GM12878 (cell line): ENCODE data around the gene C9orf50. TPM values are rescaled to one million over a fixed set of nuclear protein-coding genes. Genes with fewer than 3 reads are reported as not detected.

Experiments used
- ATAC-seq: fragments of 200-7000 bp; cut with Tn5 transposase; 3 replicates; pipeline ENCODE4 v1.9.1; 2020; ENCODE audit warnings: mild to moderate bottlenecking, moderate library complexity
- BruUV-seq: library from RNA; stranded (reverse); fragments of 400-500 nt; replicated peaks from 2 replicates; lab custom pipeline; 2021; lab: Mats Ljungman, UMichigan
- CTCF ChIA-PET: fragments of 300-600 bp; sonication (Branson Sonifier 250); formaldehyde crosslinking; extraction: SDS; loops from one replicate; lab custom pipeline; 2021; ENCODE audit warnings: inconsistent platforms; lab: Yijun Ruan, JAX
- POLR2A ChIA-PET: fragments of 350-600 bp; formaldehyde crosslinking; extraction: SDS; loops from one replicate; lab custom pipeline; 2021; ENCODE audit warnings: inconsistent platforms; lab: Charles Lee
- RAD21 ChIA-PET: fragments of 300-600 bp; sonication (Branson Sonifier 250); formaldehyde crosslinking; loops from one replicate; lab custom pipeline; 2023; ENCODE audit warnings: antibody characterized with exemption; ENCODE audit not compliant: unreplicated experiment; lab: Charles Lee
- SMC1A ChIA-PET: fragments of 300-600 bp; sonication (Branson Sonifier 250); formaldehyde crosslinking; loops from one replicate; lab custom pipeline; 2023; ENCODE audit not compliant: unreplicated experiment, uncharacterized antibody; lab: Charles Lee
- DNase-seq: peaks from one replicate; pipeline ENCODE4 v3.0.0-alpha.2; 2011; ENCODE audit warnings: low read depth, low spot score
- FAIRE-seq: peaks from 3 replicates; lab custom pipeline; 2011; peaks lifted over from hg19 to GRCh38; lab: Jason Lieb, UNC
- H2AFZ ChIP-seq: 2 replicates; pipeline ENCODE4 v1.6.0; 2011; ENCODE audit warnings: low read depth, low read length, control low read depth; ENCODE audit not compliant: control insufficient read depth
- H3K27ac ChIP-seq: 2 replicates; pipeline ENCODE4 v1.5.1; 2011; ENCODE audit warnings: control low read depth; ENCODE audit not compliant: control insufficient read depth, insufficient read depth
- H3K27me3 ChIP-seq, 2 experiments: replicated peaks in 1 of 2; 2 replicates each; pipeline versions ENCODE4 v1.6.0 to v1.6.1; 2011; ENCODE audit warnings: low read length in 1 of 2; ENCODE audit not compliant: control insufficient read depth in 2 of 2, insufficient read depth in 2 of 2
- H3K36me3 ChIP-seq, 2 experiments: 2 replicates each; pipeline ENCODE4 v1.5.1; 2011; ENCODE audit warnings: low read length in 1 of 2; ENCODE audit not compliant: control insufficient read depth in 2 of 2, insufficient read depth in 2 of 2
- H3K4me1 ChIP-seq: 2 replicates; pipeline ENCODE4 v1.6.1; 2011; ENCODE audit warnings: mild to moderate bottlenecking, low read length, moderate library complexity, mixed read lengths; ENCODE audit not compliant: control insufficient read depth, insufficient read depth
- H3K4me2 ChIP-seq: 2 replicates; pipeline ENCODE4 v1.6.0; 2011; ENCODE audit warnings: control low read depth; ENCODE audit not compliant: control insufficient read depth, insufficient read depth
- H3K4me3 ChIP-seq: fragments of 200-600 bp; sonication (generic); 2 replicates; pipeline ENCODE4 v1.5.1; 2016
- H3K79me2 ChIP-seq: 2 replicates; pipeline ENCODE4 v1.6.0; 2011; ENCODE audit warnings: low read length; ENCODE audit not compliant: control insufficient read depth, insufficient read depth
- H3K9ac ChIP-seq: 2 replicates; pipeline ENCODE4 v1.8.0; 2011; ENCODE audit warnings: low read length, control low read depth, mixed read lengths; ENCODE audit not compliant: control insufficient read depth, insufficient read depth
- H3K9me3 ChIP-seq: replicated peaks from 3 replicates; pipeline ENCODE4 v1.5.1; 2011; ENCODE audit warnings: mild to moderate bottlenecking, low read length; ENCODE audit not compliant: control insufficient read depth, insufficient read depth
- H4K20me1 ChIP-seq: 2 replicates; pipeline ENCODE4 v1.6.0; 2011; ENCODE audit not compliant: control insufficient read depth, insufficient read depth
- BMI1 ChIP-seq: fragments of 450-650 bp; IDR thresholded peaks from 2 replicates; pipeline ENCODE4 v1.6.1; 2016; ENCODE audit warnings: mild to moderate bottlenecking, moderate library complexity, borderline replicate concordance
- CHD2 ChIP-seq: IDR thresholded peaks from 2 replicates; pipeline ENCODE4 v1.6.1; 2011; ENCODE audit warnings: low read depth, low read length, improper control_type of control experiment, borderline replicate concordance
- E4F1 ChIP-seq: fragments of 450-650 bp; IDR thresholded peaks from 2 replicates; pipeline ENCODE4 v1.6.1; 2018; ENCODE audit warnings: borderline replicate concordance, mild to moderate bottlenecking; ENCODE audit not compliant: partially characterized antibody
- KAT2A ChIP-seq: conservative IDR thresholded peaks from 2 replicates; pipeline ENCODE4 v1.6.1; 2011; ENCODE audit warnings: low read depth, low read length; ENCODE audit not compliant: control insufficient read depth
- RUNX3 ChIP-seq: IDR thresholded peaks from 2 replicates; pipeline ENCODE4 v1.6.1; 2012; ENCODE audit warnings: low read length, inconsistent platforms
- SKIL ChIP-seq: fragments of 450-650 bp; IDR thresholded peaks from 2 replicates; pipeline ENCODE4 v1.6.1; 2017; ENCODE audit warnings: mild to moderate bottlenecking, low read depth, inconsistent platforms; ENCODE audit not compliant: poor library complexity, severe bottlenecking
- SUPT20H ChIP-seq: IDR thresholded peaks from 2 replicates; pipeline ENCODE4 v1.6.1; 2011; ENCODE audit warnings: low read depth, mild to moderate bottlenecking, low read length, moderate library complexity, borderline replicate concordance; ENCODE audit not compliant: control insufficient read depth
- TCF12 ChIP-seq: IDR thresholded peaks from 2 replicates; pipeline ENCODE4 v1.6.1; 2011; ENCODE audit warnings: low read depth, mild to moderate bottlenecking, low read length
- TCF3 ChIP-seq: IDR thresholded peaks from 2 replicates; pipeline ENCODE4 v1.6.1; 2012; ENCODE audit warnings: low read depth, mild to moderate bottlenecking, low read length, borderline replicate concordance; ENCODE audit not compliant: insufficient read depth
- WGBS: methylation state at CpG from one replicate; pipeline ENCODE4 v1.1.6; 2016; ENCODE audit warnings: low lambda C conversion rate; ENCODE audit not compliant: insufficient replicate concordance, insufficient coverage; ENCODE audit errors: missing lambda C conversion rate; 5-methylcytosine and 5-hydroxymethylcytosine counted together
- in situ Hi-C: fragments of 300-500 bp; cut with MboI; formaldehyde crosslinking; loops from 9 replicates; pipeline ENCODE4 v1.14.3; 2018; ENCODE audit warnings: mixed read lengths
- intact Hi-C: fragments of 100-400 bp; cut with micrococcal nuclease; formaldehyde crosslinking; loops from one replicate; pipeline ENCODE4 v1.14.2; 2022; ENCODE audit not compliant: unreplicated experiment
- polyA plus RNA-seq, 11 experiments: library from polyadenylated mRNA; depleted of rRNA in 4 of 11; unstranded in 6 of 11; stranded (reverse) in 5 of 11; fragments of >200 nt; fragmentation: Nextera tagmentation in 4 of 11; fragmentation: Illumina TruSeq in 1 of 11; extraction: Ambion mirVana in 4 of 11; extraction: Trizol in 1 of 11; gene quantifications; 1 replicate in 1 of 11; 2 replicates in 10 of 11; pipeline versions ENCODE4 v1.2.1 to v1.2.3, GENCODE V29; 2011 to 2016; ENCODE audit warnings: inconsistent platforms in 2 of 11, missing spikeins in 2 of 11, low read depth in 1 of 11
- total RNA-seq, 4 experiments: library from RNA; depleted of rRNA in 3 of 4; stranded (reverse); fragments of >200 nt in 3 of 4; fragmentation: Illumina TruSeq in 1 of 4; extraction: Trizol in 1 of 4; gene quantifications; 2 replicates each; pipeline versions ENCODE4 v1.2.1 to v1.2.3, GENCODE V29; 2013 to 2021

Gene C9orf50
- total and polyA plus RNA-seq, 10 of the 15 experiments (the other 5 are each of a cell fraction or from before 2014, with no cell fraction given), result not detected

GRCh38 chr9:129648764-129649115 lies 27.8 kb upstream of the C9orf50 start (continued):
- TF ChIP-seq SKIL (no peak), BMI1 (no peak), CHD2 (no peak), RUNX3 (no peak), E4F1 (no peak), KAT2A (no peak)

GRCh38 chr9:129648092-129648763 lies 27.3 kb upstream of the C9orf50 start:
- DNase-seq (no peak), FAIRE-seq (no peak), ATAC-seq (no peak)
- Histone ChIP-seq H2AFZ (no peak overlapping the region), H3K9me3 (no peaks in the 10 kb centered on the region), H3K27me3 (no peaks in the 10 kb centered on the region; a peak in 1 of 4 replicates), H3K79me2 (no peaks in the 10 kb centered on the region), H3K9ac (no peak overlapping the region), H3K36me3 (no peaks in the 10 kb centered on the region), H3K4me2 (no peak overlapping the region), H3K4me1 (no peaks in the 10 kb centered on the region), H3K4me3 (no peak overlapping the region), H4K20me1 (no peaks in the 10 kb centered on the region), H3K27ac (no peak overlapping the region)
- ChIA-PET POLR2A (no interaction called here), SMC1A (no interaction called here), RAD21 (no interaction called here), CTCF (no interaction called here)
- 65% methylated on average over 15 of the region's 16 CpGs for WGBS
- in situ Hi-C loops (loop anchor here (5.0 kb wide), 1 partner anchor 134 kb away; no protein-coding TSS in a partner anchor), intact Hi-C loops (no loop called here)
- BruUV-seq, result no TSS peak
- TF ChIP-seq TCF12 (no peak), SUPT20H (no peak), TCF3 (peak; percentile 50; the same call in 1 of the 2 replicates)
